IMR-90 (cell line): ENCODE data around the gene RGS12. TPM values are rescaled to one million over a fixed set of nuclear protein-coding genes. Genes with fewer than 3 reads are reported as not detected.

Experiments
- ATAC-seq: fragments of 200-7000 bp; cut with Tn5 transposase; 2 replicates; pipeline ENCODE4 v1.9.1; 2020; ENCODE audit warnings: low read depth, mild to moderate bottlenecking, moderate library complexity
- BruUV-seq: library from RNA; stranded (reverse); fragments of 400-500 nt; replicated peaks from 2 replicates; lab custom pipeline; 2021; lab: Mats Ljungman, UMichigan
- CTCF ChIA-PET: fragments of 300-600 bp; formaldehyde crosslinking; extraction: SDS; loops from one replicate; lab custom pipeline; 2021; ENCODE audit warnings: antibody characterized with exemption; lab: Yijun Ruan, JAX
- POLR2A ChIA-PET: fragments of 300-600 bp; sonication (Branson Sonifier 250); formaldehyde crosslinking; loops from one replicate; lab custom pipeline; 2022; ENCODE audit warnings: antibody characterized with exemption; ENCODE audit not compliant: unreplicated experiment; lab: Charles Lee
- DNase-seq: peaks from one replicate; pipeline ENCODE4 v3.0.0; 2013
- H2AFZ ChIP-seq: replicated peaks from 2 replicates; pipeline ENCODE3; 2013; ENCODE audit warnings: low read length, mild to moderate bottlenecking; ENCODE audit not compliant: poor library complexity
- H2AK5ac ChIP-seq: 2 replicates; pipeline ENCODE4 v1.6.1; 2013; ENCODE audit warnings: low read depth, low read length, inconsistent platforms
- H2AK9ac ChIP-seq: replicated peaks from 2 replicates; pipeline ENCODE3; 2013; ENCODE audit warnings: mild to moderate bottlenecking, low read depth, low read length, moderate library complexity; ENCODE audit not compliant: poor library complexity
- H2BK120ac ChIP-seq: 2 replicates; pipeline ENCODE4 v1.6.1; 2013; ENCODE audit warnings: low read depth, low read length, inconsistent platforms
- H2BK15ac ChIP-seq: 3 replicates; pipeline ENCODE4 v1.6.1; 2013; ENCODE audit warnings: low read depth, low read length, inconsistent platforms
- H2BK20ac ChIP-seq: 2 replicates; pipeline ENCODE4 v1.6.1; 2013; ENCODE audit warnings: low read depth, mild to moderate bottlenecking, inconsistent platforms, low read length, moderate library complexity
- H2BK5ac ChIP-seq: 2 replicates; pipeline ENCODE4 v1.6.1; 2013; ENCODE audit warnings: mild to moderate bottlenecking, low read depth, low read length, inconsistent platforms; ENCODE audit not compliant: poor library complexity, severe bottlenecking
- H3K14ac ChIP-seq: replicated peaks from 2 replicates; pipeline ENCODE4 v1.6.1; 2013; ENCODE audit warnings: low read depth, low read length, inconsistent platforms
- H3K18ac ChIP-seq: 2 replicates; pipeline ENCODE4 v1.6.1; 2013; ENCODE audit warnings: low read depth, low read length, control low read depth
- H3K23ac ChIP-seq: 2 replicates; pipeline ENCODE4 v1.6.1; 2013; ENCODE audit warnings: low read depth, low read length, inconsistent platforms
- H3K27ac ChIP-seq: 2 replicates; pipeline ENCODE4 v1.5.1; 2013; ENCODE audit warnings: mild to moderate bottlenecking, control low read depth, low read length; ENCODE audit not compliant: insufficient read depth
- H3K27me3 ChIP-seq: 2 replicates; pipeline ENCODE4 v1.6.1; 2013; ENCODE audit warnings: low read length; ENCODE audit not compliant: control insufficient read depth, insufficient read depth
- H3K36me3 ChIP-seq: 2 replicates; pipeline ENCODE4 v1.6.1; 2013; ENCODE audit warnings: low read length, mixed read lengths; ENCODE audit not compliant: control insufficient read depth, insufficient read depth
- H3K4ac ChIP-seq: 2 replicates; pipeline ENCODE4 v1.6.1; 2013; ENCODE audit warnings: low read depth, low read length, inconsistent platforms
- H3K4me1 ChIP-seq: 2 replicates; pipeline ENCODE4 v1.6.1; 2013; ENCODE audit warnings: low read length, mixed read lengths; ENCODE audit not compliant: control insufficient read depth, insufficient read depth
- H3K4me2 ChIP-seq: 2 replicates; pipeline ENCODE4 v1.6.1; 2013; ENCODE audit warnings: low read depth, mild to moderate bottlenecking, control low read depth, low read length, moderate library complexity
- H3K4me3 ChIP-seq: 2 replicates; pipeline ENCODE4 v1.5.1; 2013; ENCODE audit warnings: low read depth, mild to moderate bottlenecking, control low read depth, low read length, moderate library complexity; ENCODE audit not compliant: insufficient read depth
- H3K56ac ChIP-seq: 2 replicates; pipeline ENCODE4 v1.6.1; 2013; ENCODE audit warnings: low read length, inconsistent platforms; ENCODE audit not compliant: insufficient read depth; ENCODE audit errors: extremely low read depth
- H3K79me1 ChIP-seq, 2 experiments: 2 replicates each; pipeline ENCODE4 v1.6.1; 2013; ENCODE audit warnings: low read length in 2 of 2, inconsistent platforms in 1 of 2, low read depth in 1 of 2
- H3K9ac ChIP-seq: 2 replicates; pipeline ENCODE4 v1.6.1; 2013; ENCODE audit warnings: low read depth, low read length, control low read depth
- H3K9me1 ChIP-seq: 2 replicates; pipeline ENCODE4 v1.6.1; 2013; ENCODE audit warnings: low read length, inconsistent platforms; ENCODE audit not compliant: insufficient read depth
- H3K9me3 ChIP-seq: 2 replicates; pipeline ENCODE4 v1.6.1; 2013; ENCODE audit warnings: low read length; ENCODE audit not compliant: control insufficient read depth, insufficient read depth
- H4K20me1 ChIP-seq: 2 replicates; pipeline ENCODE4 v1.6.1; 2013; ENCODE audit warnings: low read length, inconsistent platforms; ENCODE audit not compliant: insufficient read depth
- H4K5ac ChIP-seq: 2 replicates; pipeline ENCODE4 v1.6.1; 2013; ENCODE audit warnings: mild to moderate bottlenecking, low read depth, low read length, control low read depth
- H4K8ac ChIP-seq, 2 experiments: 2 replicates each; pipeline ENCODE4 v1.6.1; 2013; ENCODE audit warnings: low read depth in 2 of 2, low read length in 2 of 2, control low read depth in 1 of 2, inconsistent platforms in 1 of 2
- H4K91ac ChIP-seq: 2 replicates; pipeline ENCODE4 v1.6.1; 2013; ENCODE audit warnings: low read depth, low read length, inconsistent platforms; ENCODE audit not compliant: insufficient read depth
- BHLHE40 ChIP-seq: fragments of 150-350 bp; IDR thresholded peaks from 2 replicates; pipeline ENCODE4 v1.6.1; 2016; ENCODE audit warnings: mild to moderate bottlenecking, low read depth, low read length
- ELK1 ChIP-seq: fragments of 150-350 bp; IDR thresholded peaks from 2 replicates; pipeline ENCODE4 v1.6.1; 2016; ENCODE audit warnings: low read depth, mild to moderate bottlenecking, low read length, moderate library complexity, borderline replicate concordance
- MAFK ChIP-seq: IDR thresholded peaks from 2 replicates; pipeline ENCODE4 v1.6.1; 2012; ENCODE audit warnings: low read depth, low read length, improper control_type of control experiment
- MAZ ChIP-seq: IDR thresholded peaks from 2 replicates; pipeline ENCODE4 v1.6.1; 2012; ENCODE audit warnings: low read depth, mild to moderate bottlenecking, low read length, improper control_type of control experiment, moderate library complexity, borderline replicate concordance
- NFE2L2 ChIP-seq: fragments of 150-350 bp; IDR thresholded peaks from 2 replicates; pipeline ENCODE4 v1.6.1; 2016; ENCODE audit warnings: low read depth, mild to moderate bottlenecking, low read length
- RAD21 ChIP-seq: IDR thresholded peaks from 2 replicates; pipeline ENCODE4 v1.6.1; 2012; ENCODE audit warnings: low read length, improper control_type of control experiment
- RCOR1 ChIP-seq: IDR thresholded peaks from 2 replicates; pipeline ENCODE4 v1.6.1; 2012; ENCODE audit warnings: mild to moderate bottlenecking, low read length, improper control_type of control experiment; ENCODE audit not compliant: insufficient replicate concordance
- SMC3 ChIP-seq: fragments of 150-350 bp; IDR thresholded peaks from 2 replicates; pipeline ENCODE4 v1.6.1; 2016; ENCODE audit warnings: low read depth, mild to moderate bottlenecking, antibody characterized with exemption, low read length, moderate library complexity
- USF2 ChIP-seq: fragments of 150-350 bp; IDR thresholded peaks from 2 replicates; pipeline ENCODE4 v1.6.1; 2017; ENCODE audit warnings: mild to moderate bottlenecking, antibody characterized with exemption, low read length, low read depth
- WGBS, 2 experiments: methylation state at CpG; one replicate each; pipeline versions ENCODE4 v1.1.5 to v1.1.7; 2013; ENCODE audit warnings: missing lambda C conversion rate in 2 of 2; ENCODE audit not compliant: insufficient read length in 1 of 2; ENCODE audit errors: extremely low coverage in 2 of 2; 5-methylcytosine and 5-hydroxymethylcytosine counted together
- dilution Hi-C: fragments of 300-500 bp; cut with HindIII; formaldehyde crosslinking; loops from one replicate; pipeline ENCODE4 v1.14.3; 2018; ENCODE audit warnings: low sequenced_read_pairs; ENCODE audit not compliant: unreplicated experiment
- in situ Hi-C: fragments of 300-500 bp; cut with MboI; formaldehyde crosslinking; loops from 3 replicates; pipeline ENCODE4 v1.14.3; 2019; ENCODE audit warnings: low sequenced_read_pairs, inconsistent platforms, mixed read lengths
- intact Hi-C: fragments of 100-400 bp; cut with micrococcal nuclease; formaldehyde crosslinking; loops from 2 replicates; pipeline ENCODE4 v1.10.0; 2022
- polyA plus RNA-seq, 3 experiments: library from polyadenylated mRNA; depleted of rRNA; stranded (reverse); fragments of >200 nt; gene quantifications; 2 replicates each; pipeline ENCODE4 v1.2.3, GENCODE V29; 2012; ENCODE audit warnings: low replicate concordance in 1 of 3
- total RNA-seq: library from RNA; depleted of rRNA; stranded (reverse); fragments of >200 nt; gene quantifications from 2 replicates; pipeline ENCODE4 v1.2.3, GENCODE V29; 2012

Gene RGS12
- total and polyA plus RNA-seq, 2 of the 4 experiments (the other 2 are of a cell fraction): 11.8 to 12.0 TPM

GRCh38 chr4:3251691-3252479, 40.9 kb upstream of the RGS12 start:
- no peaks in the 10 kb centered on the region for H3K79me1 ChIP-seq
- H2AFZ ChIP-seq: no peak overlapping the region
- BruUV-seq: no TSS peak
- no peak overlapping the region for H4K91ac ChIP-seq
- H4K8ac ChIP-seq: no peak overlapping the region
- ChIA-PET CTCF (no interaction called here), POLR2A (no interaction called here)
- no peak overlapping the region for H3K23ac ChIP-seq
- WGBS, 2 experiments: 100% methylated on average over 5 of the region's 11 CpGs; no CpG with 5 or more reads in 1 of the 2 experiments
- no peak overlapping the region for H2BK5ac ChIP-seq
- no peak for DNase-seq
- no peak overlapping the region for H3K4me3 ChIP-seq
- TF ChIP-seq RAD21: no peak
- no peak for TF ChIP-seq ELK1
- TF ChIP-seq SMC3: no peak
- no peak for TF ChIP-seq NFE2L2
- TF ChIP-seq MAFK: no peak
- TF ChIP-seq RCOR1: no peak
- no peak for TF ChIP-seq BHLHE40
- TF ChIP-seq MAZ: no peak
- no peak for TF ChIP-seq USF2
- no peaks in the 10 kb centered on the region for H3K9me1 ChIP-seq
- H3K14ac ChIP-seq: no peak overlapping the region
- intact Hi-C loops: no loop called here
- H3K18ac ChIP-seq: no peak overlapping the region
- H3K4ac ChIP-seq: no peak overlapping the region
- no peak overlapping the region for H2AK5ac ChIP-seq
- H3K4me1 ChIP-seq: no peaks in the 10 kb centered on the region
- ATAC-seq: no peak
- no peak overlapping the region for H3K9ac ChIP-seq
- H2AK9ac ChIP-seq: no peak overlapping the region
- in situ Hi-C loops: no loop called here
- H3K9me3 ChIP-seq: no peaks in the 10 kb centered on the region
- no peak overlapping the region for H3K56ac ChIP-seq
- no peaks in the 10 kb centered on the region for H4K20me1 ChIP-seq
- no peak overlapping the region for H2BK120ac ChIP-seq
- H3K4me2 ChIP-seq: no peak overlapping the region
- no peak overlapping the region for H2BK20ac ChIP-seq
- H4K5ac ChIP-seq: no peak overlapping the region
- no peaks in the 10 kb centered on the region for H3K36me3 ChIP-seq
- H3K27ac ChIP-seq: no peak overlapping the region
- no peaks in the 10 kb centered on the region; the same call in 1 of the 2 replicates for H3K27me3 ChIP-seq
- no peak overlapping the region for H2BK15ac ChIP-seq
- dilution Hi-C loops: no loop called here
